ENCODE measurements around the gene STMN1.

The STMN1 gene

DNA sequence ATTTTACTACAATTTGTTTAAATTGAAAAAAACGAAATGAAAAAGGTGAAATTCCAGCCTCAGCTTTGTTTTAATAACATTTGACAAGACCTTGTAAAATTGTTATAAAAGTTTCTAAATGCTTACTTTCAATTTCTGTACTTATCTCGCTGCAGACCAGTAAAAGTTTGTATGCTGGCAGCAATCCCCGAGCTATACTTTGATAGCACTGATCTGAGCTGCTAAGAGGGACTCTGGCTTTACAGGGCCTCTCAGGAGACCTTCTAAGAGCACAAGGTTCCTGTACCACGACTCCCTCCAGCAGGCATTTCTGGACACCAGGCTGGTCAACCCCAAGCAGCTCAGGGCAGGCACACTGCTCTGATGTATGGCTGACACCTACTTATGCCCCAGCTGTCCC lies 13.1 kb downstream of the STMN1 start:
- H3K36me3 Mint-ChIP-seq (ENCODE audit: low read depth), result peaks cover 40% of the 10 kb centered on the region
- no peak overlapping the region for H3K4me3 Mint-ChIP-seq
- H3K4me1 Mint-ChIP-seq (ENCODE audit: low read depth), result peaks cover 15% of the 10 kb centered on the region
- no peak for DNase-seq (ENCODE audit: low spot score)
- H3K9me3 Mint-ChIP-seq, result no peaks in the 10 kb centered on the region
- H3K27ac Mint-ChIP-seq, result no peak overlapping the region
- no peaks in the 10 kb centered on the region for H3K27me3 Mint-ChIP-seq (ENCODE audit: low read depth)

DNA sequence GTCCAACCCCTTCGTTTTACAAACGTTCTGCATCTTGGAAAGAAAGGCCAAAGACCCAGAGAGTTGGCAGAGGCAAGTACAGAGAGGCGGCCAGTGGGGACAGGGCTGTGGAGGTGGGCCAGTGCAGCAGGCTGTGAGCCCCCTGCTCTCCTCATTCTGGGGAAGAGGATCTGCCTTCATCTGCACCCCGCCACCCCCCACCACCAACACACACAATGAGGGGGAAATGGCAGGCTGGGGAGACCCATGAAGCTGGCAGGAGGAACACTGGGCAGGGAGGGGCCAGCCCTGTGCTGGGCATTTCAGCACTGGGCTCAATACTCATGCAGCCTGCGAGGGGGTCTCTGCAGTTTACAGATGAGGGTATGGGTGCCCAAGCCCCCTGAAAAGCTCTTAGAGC lies 14.6 kb downstream of the STMN1 start:
- H3K4me1 Mint-ChIP-seq (ENCODE audit: low read depth), result peaks cover 13% of the 10 kb centered on the region
- no peaks in the 10 kb centered on the region for H3K27me3 Mint-ChIP-seq (ENCODE audit: low read depth)
- H3K4me3 Mint-ChIP-seq, result no peak overlapping the region
- H3K9me3 Mint-ChIP-seq, result no peaks in the 10 kb centered on the region
- no peak overlapping the region for H3K27ac Mint-ChIP-seq
- H3K36me3 Mint-ChIP-seq (ENCODE audit: low read depth), result peaks cover 27% of the 10 kb centered on the region
- no peak for DNase-seq (ENCODE audit: low spot score)

DNA sequence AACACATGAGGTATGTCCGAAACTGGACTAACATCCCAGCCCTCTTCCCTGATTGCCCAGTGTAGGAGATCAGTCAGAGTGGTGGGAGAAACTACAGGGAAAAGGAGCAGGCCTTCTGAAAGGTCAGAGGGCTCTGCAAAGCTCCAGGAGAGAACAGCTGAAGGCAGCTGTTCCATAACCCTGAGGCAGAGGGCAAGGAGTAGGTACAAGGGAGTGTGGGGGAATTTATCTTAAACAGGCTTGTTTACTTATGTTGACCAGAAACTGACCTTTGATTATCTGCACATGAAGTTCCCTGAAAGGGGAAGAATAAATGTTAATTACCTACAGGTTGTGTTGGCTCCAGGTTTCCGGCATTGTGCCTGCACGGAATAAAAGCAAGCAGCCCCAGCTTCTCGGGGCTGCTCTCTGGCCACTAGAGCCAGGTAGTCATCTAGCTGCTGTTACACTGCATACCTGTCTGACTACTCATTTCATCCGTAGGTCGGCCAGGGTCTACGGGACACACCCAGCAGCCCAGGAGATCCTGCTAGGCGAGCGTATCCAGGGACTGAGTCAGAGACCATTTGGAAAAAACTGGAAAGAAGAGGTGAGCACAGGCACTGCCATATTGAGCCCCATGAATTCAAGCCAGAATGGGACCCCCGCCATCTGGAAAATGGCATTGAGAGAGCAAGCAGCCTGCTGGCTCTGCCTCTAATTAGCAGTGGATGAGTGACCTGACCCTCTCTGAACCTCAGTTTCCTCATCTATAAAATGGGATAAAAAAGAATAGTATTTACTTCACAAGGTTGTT lies 15.8 kb downstream of the STMN1 start:
- H3K27me3 Mint-ChIP-seq (ENCODE audit: low read depth), result no peaks in the 10 kb centered on the region
- no peak overlapping the region for H3K4me3 Mint-ChIP-seq
- peaks cover 20% of the 10 kb centered on the region for H3K36me3 Mint-ChIP-seq (ENCODE audit: low read depth)
- H3K9me3 Mint-ChIP-seq, result no peaks in the 10 kb centered on the region
- no peak overlapping the region for H3K27ac Mint-ChIP-seq
- H3K4me1 Mint-ChIP-seq (ENCODE audit: low read depth), result peaks cover 6% of the 10 kb centered on the region
- no peak for DNase-seq (ENCODE audit: low spot score)

DNA sequence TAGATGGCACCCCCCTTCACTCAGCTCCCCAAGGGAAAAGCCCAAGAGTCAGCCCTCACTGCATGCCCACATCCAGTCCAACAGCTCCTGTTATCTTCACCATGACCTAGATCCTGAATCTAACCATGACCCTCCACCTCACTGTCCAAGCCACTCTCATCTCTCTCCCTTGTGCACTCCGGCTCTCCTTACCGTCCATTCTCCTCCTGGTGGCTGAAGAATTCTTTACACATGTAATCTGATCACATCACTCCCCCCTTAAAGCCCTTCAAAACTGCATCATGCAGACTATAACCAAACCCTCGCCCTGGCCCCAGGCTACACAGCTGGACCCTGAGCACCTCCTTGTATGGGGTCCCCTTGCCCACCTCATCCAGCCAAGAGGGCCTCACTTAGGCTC lies 16.7 kb downstream of the STMN1 start:
- Mint-ChIP-seq H3K36me3 (ENCODE audit: low read depth) (peaks cover 19% of the 10 kb centered on the region), H3K4me3 (no peak overlapping the region), H3K9me3 (no peaks in the 10 kb centered on the region), H3K27ac (no peak overlapping the region), H3K4me1 (ENCODE audit: low read depth) (peaks cover 2% of the 10 kb centered on the region), H3K27me3 (ENCODE audit: low read depth) (no peaks in the 10 kb centered on the region)
- no peak for DNase-seq (ENCODE audit: low spot score)

DNA sequence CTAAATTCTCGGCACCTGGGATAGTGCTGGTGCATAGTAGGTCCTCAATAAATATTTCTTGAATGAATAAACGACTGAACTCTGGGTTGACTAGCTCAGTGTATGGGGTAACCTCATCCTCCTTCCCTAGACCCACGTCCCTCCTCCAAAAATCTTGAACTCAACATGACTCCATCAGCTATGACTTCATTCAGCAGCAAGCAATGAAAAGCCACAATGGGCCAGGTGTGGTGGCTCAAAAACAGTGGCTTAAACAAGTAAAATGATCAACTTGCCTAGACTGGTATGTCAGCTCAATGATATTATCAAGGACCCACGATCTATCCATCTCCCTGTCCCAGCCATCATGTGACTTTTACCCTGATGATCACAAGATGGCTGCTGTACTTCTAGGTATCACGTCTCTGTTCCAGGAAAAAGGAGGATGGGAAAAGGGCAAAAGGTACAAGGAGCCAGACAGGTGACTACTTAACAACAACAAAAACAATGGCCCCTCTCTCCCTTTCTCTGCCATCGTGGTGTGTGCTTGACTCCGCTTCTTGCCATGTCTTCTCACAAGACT lies 17.7 kb downstream of the STMN1 start:
- peaks cover 2% of the 10 kb centered on the region for H3K4me1 Mint-ChIP-seq (ENCODE audit: low read depth)
- DNase-seq (ENCODE audit: low spot score), result no peak
- H3K27ac Mint-ChIP-seq, result no peak overlapping the region
- no peaks in the 10 kb centered on the region for H3K9me3 Mint-ChIP-seq
- no peak overlapping the region for H3K4me3 Mint-ChIP-seq
- H3K27me3 Mint-ChIP-seq (ENCODE audit: low read depth), result no peaks in the 10 kb centered on the region
- H3K36me3 Mint-ChIP-seq (ENCODE audit: low read depth), result peaks cover 17% of the 10 kb centered on the region

DNA sequence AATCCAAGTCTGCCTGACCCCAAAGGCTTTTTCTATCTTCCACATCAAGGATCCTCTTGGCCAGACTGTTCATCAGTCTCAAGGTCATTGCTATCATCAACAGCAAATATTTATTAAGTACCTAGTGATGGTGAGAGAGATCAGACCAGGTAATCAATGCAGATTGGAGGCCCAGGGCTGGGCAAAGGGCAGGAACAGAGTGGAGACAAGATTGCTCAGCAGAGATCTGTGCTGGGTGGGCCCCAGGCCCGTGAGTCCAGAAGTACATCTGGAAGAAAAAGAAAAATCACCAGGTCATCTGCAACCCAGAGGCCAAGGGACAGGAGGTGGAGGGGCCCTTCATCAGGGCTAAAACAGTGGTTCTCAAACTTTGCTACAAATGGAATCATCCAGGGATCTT lies 20.6 kb downstream of the STMN1 start:
- no peaks in the 10 kb centered on the region for H3K4me1 Mint-ChIP-seq (ENCODE audit: low read depth)
- no peaks in the 10 kb centered on the region for H3K9me3 Mint-ChIP-seq
- peaks cover 17% of the 10 kb centered on the region for H3K36me3 Mint-ChIP-seq (ENCODE audit: low read depth)
- no peak overlapping the region for H3K27ac Mint-ChIP-seq
- H3K27me3 Mint-ChIP-seq (ENCODE audit: low read depth), result no peaks in the 10 kb centered on the region
- H3K4me3 Mint-ChIP-seq, result no peak overlapping the region
- no peak for DNase-seq (ENCODE audit: low spot score)

DNA sequence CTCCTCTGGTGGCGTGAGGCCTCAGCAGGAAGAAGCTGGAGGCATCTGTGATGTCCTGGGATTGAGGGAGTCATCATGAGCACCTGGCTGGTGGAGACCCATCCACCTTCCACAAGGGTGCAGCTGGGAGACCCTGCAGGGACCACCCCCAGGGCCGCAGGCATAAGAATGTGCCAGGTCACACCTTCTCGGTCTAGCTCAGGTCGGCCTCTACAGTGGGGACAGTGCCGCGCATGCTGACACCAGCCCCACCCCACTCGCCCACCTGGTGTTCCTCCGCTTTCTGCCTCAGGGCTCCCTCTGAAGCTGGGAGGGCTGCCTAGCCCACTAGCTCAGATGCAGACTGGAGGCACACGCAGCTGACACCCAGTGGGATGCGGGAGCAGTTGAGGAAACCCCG lies 25.0 kb downstream of the STMN1 start:
- Mint-ChIP-seq H3K27ac (no peak overlapping the region), H3K27me3 (ENCODE audit: low read depth) (peaks cover 15% of the 10 kb centered on the region), H3K4me1 (ENCODE audit: low read depth) (no peaks in the 10 kb centered on the region), H3K36me3 (ENCODE audit: low read depth) (peaks cover 2% of the 10 kb centered on the region), H3K9me3 (no peaks in the 10 kb centered on the region), H3K4me3 (no peak overlapping the region)
- no peak for DNase-seq (ENCODE audit: low spot score)

DNA sequence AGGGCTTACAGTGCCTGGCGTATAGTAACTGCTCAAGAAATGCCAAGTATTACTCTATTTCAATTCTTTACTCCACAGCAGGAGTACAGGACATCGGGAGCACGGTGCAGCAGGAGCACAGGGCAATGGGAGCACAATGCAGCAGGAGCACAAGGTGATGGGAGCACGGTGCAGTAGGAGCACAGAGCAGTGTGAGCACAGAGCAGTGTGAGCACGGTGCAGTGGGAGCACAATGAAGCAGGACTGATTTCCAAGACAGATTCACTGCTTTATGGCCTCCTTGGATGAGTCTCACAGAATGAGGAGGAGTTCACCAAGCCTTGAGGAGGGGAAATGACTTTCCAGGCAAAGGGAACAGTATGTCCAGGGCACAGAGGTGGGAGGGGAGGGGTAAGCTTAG lies 25.7 kb downstream of the STMN1 start:
- Mint-ChIP-seq H3K27ac (no peak overlapping the region), H3K9me3 (no peaks in the 10 kb centered on the region), H3K36me3 (ENCODE audit: low read depth) (peaks cover 2% of the 10 kb centered on the region), H3K4me3 (no peak overlapping the region), H3K27me3 (ENCODE audit: low read depth) (peaks cover 18% of the 10 kb centered on the region), H3K4me1 (ENCODE audit: low read depth) (peaks cover 3% of the 10 kb centered on the region)
- no peak for DNase-seq (ENCODE audit: low spot score)

DNA sequence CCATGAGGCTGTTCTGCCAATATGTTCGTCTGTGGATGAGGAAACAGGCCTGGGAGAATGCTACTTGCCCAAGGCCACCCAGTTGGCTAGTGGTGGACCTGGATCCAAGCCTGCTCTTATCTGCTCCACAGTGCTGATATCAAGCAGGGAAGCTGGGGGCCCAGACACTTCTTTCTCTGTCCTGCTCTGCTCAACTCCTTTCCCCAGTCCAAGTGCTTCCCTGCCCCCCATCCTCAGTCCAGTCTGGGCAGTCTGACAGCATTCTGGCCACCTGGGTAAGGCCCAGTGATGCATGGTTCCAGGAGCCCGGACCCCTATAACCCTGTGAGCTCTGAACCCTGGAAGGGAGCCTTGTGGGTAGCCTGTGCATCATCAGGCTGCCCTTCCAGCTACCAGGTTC lies 26.5 kb downstream of the STMN1 start:
- peaks cover 5% of the 10 kb centered on the region for H3K4me1 Mint-ChIP-seq (ENCODE audit: low read depth)
- H3K27me3 Mint-ChIP-seq (ENCODE audit: low read depth), result peaks cover 18% of the 10 kb centered on the region
- no peak overlapping the region for H3K4me3 Mint-ChIP-seq
- H3K9me3 Mint-ChIP-seq, result no peaks in the 10 kb centered on the region
- no peak for DNase-seq (ENCODE audit: low spot score)
- H3K27ac Mint-ChIP-seq, result no peak overlapping the region
- no peaks in the 10 kb centered on the region for H3K36me3 Mint-ChIP-seq (ENCODE audit: low read depth)

DNA sequence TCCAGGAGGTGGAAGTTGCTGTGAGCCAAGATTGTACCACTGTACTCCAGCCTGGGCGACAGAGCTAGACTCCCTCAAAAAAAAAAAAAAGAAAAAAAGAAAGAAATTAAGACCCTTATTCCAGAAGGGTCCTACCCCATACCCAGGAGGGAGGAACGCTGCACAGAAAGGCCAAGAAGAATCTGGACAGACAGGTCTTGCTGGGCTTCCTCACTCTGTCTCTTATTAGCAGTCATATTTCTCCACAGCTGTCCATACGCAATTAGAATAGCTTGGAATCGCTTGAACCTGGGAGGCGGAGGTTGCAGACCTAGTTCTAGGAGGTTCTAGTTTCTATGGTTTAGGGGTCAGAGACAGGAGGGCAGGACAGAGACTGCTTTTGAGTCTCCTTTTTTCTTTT lies 27.5 kb downstream of the STMN1 start:
- no peak for DNase-seq (ENCODE audit: low spot score)
- Mint-ChIP-seq H3K4me1 (ENCODE audit: low read depth) (peaks cover 5% of the 10 kb centered on the region), H3K4me3 (no peak overlapping the region), H3K36me3 (ENCODE audit: low read depth) (no peaks in the 10 kb centered on the region), H3K27ac (no peak overlapping the region), H3K9me3 (no peaks in the 10 kb centered on the region), H3K27me3 (ENCODE audit: low read depth) (peaks cover 18% of the 10 kb centered on the region)

DNA sequence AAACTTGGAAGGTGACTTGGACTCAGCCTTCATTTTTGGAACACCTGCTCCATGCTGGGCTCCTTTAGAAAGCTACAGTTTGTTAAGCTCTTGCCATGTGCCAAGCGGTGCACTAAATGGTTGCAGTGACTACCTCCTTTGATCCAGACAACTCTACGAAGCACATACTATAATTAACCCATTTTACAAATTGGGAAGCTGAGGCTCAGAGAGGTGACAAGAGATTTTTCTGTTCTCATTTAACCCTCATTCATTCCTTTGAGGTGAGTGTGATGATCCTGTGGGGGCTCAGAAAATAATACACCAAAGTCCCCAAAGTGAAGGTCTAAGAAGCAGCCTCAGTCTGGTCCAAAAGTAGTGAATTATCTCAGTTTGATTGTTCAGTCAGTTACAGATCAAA lies 29.1 kb downstream of the STMN1 start:
- H3K4me1 Mint-ChIP-seq (ENCODE audit: low read depth), result peaks cover 5% of the 10 kb centered on the region
- DNase-seq (ENCODE audit: low spot score), result no peak
- no peaks in the 10 kb centered on the region for H3K9me3 Mint-ChIP-seq
- H3K4me3 Mint-ChIP-seq, result no peak overlapping the region
- peaks cover 18% of the 10 kb centered on the region for H3K27me3 Mint-ChIP-seq (ENCODE audit: low read depth)
- H3K27ac Mint-ChIP-seq, result no peak overlapping the region
- H3K36me3 Mint-ChIP-seq (ENCODE audit: low read depth), result no peaks in the 10 kb centered on the region

DNA sequence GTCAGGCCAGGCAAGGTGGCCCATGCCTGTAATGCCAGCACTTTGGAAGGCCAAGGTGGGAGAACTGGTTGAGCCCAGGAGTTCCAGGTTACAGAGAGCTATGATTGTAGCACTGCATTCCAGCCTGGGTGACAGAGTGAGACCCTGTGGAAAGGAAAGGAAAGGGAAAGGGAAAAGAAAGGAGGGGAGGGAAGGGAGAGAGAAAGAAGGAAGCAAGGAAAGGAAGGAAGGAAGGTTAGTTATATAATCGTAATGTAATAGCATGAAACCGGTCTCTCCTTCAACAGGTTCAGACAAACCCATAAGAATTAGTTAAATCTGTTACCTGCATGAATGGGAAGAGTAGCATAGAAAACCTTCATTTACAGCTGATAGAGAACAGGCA lies 29.5 kb downstream of the STMN1 start:
- no peaks in the 10 kb centered on the region for H3K9me3 Mint-ChIP-seq
- no peak for DNase-seq (ENCODE audit: low spot score)
- H3K27me3 Mint-ChIP-seq (ENCODE audit: low read depth), result peaks cover 18% of the 10 kb centered on the region
- H3K36me3 Mint-ChIP-seq (ENCODE audit: low read depth), result no peaks in the 10 kb centered on the region
- no peak overlapping the region for H3K27ac Mint-ChIP-seq
- H3K4me1 Mint-ChIP-seq (ENCODE audit: low read depth), result peaks cover 5% of the 10 kb centered on the region
- H3K4me3 Mint-ChIP-seq, result no peak overlapping the region

DNA sequence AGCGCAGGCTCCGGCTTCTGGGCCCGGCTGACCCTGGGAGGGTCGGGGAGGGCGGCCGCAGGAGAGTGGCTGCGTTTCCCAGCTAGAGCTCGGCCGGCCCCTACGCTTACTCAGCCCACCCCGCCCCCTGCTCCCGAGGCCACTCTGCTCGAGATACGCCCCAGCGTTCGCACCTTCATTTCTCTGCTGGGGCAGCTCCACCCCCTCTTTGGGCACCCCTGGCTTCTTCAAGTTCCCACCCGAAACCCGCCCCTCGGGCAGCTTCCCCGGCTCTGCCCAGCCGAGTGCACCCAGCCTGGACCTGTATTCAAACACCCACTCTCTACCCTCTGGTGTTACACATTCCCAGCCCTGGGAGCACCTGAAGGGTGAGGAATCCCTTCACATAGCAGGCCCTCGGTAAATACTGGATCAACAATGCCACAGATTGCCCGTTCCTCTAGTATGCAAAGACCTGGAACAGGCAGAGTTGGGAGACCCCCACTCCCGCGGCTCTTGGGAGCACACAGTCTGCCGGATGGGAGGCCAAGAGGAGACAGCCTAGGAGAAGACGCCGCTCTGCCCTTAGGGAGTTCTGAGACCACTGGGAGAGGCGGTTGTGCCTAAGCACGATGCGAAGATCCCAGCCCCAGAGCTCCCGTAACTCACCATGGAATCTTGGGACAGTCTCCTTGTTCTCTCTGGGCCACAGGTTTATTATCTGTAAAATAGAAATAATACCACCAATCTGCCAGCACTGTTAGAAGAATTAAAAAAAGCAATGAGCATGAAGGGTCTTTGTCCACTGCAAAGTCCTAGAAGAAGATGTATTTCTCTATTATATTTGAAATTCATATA lies 30.1 kb downstream of the STMN1 start:
- no peak for DNase-seq (ENCODE audit: low spot score)
- Mint-ChIP-seq H3K36me3 (ENCODE audit: low read depth) (no peaks in the 10 kb centered on the region), H3K27me3 (ENCODE audit: low read depth) (peaks cover 18% of the 10 kb centered on the region), H3K4me1 (ENCODE audit: low read depth) (peaks cover 5% of the 10 kb centered on the region), H3K9me3 (no peaks in the 10 kb centered on the region), H3K27ac (no peak overlapping the region), H3K4me3 (peak overlapping the region; percentile 76)

DNA sequence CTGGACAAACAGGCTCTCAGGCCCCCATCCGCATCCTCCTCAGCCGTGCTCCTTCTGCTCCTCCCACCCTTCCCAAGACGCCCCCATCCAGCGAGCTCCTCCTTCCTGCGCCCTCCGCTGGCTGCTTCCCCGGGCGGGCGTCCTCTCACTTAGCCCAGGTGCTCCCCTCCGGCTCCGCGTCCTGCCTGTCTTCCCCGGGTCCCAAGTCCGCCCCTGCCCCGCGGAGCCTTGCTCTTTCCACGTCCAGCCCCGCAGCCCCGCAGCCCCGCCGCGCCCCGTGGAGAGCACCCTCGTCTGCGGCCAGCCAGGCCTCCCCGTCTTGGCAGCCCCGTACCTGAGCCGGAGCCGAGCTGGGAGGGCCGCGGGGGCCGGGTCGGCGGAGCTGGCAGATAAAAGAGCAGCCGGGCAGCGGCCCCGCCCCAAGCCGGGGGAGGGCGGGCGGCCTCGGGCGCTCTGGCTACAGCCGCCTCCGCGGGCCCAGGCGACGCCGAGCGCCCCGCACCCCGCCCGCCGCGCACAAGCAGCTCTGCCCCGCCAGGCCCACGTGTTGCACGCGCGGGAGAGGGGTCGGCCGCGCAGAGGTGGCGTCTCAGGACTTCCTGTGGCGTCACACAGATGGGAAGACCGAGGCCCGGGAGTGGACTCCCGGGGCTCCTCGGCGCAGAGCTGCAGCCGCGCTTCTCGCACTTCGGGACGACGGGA lies 30.9 kb downstream of the STMN1 start, which contains the start of gene PAQR7:
Gene PAQR7, minus strand, starts transcription at position 555 of the 702 bp plus-strand sequence. CDS start 11,869 bp downstream, outside the sequence.
- peak within 1 kb of the TSS; percentile 85 for H3K4me3 Mint-ChIP-seq
- DNase-seq (ENCODE audit: low spot score), result peak; percentile 76
- H3K4me1 Mint-ChIP-seq (ENCODE audit: low read depth), result peaks cover 5% of the 10 kb centered on the region
- no peaks in the 10 kb centered on the region for H3K9me3 Mint-ChIP-seq
- no peaks in the 10 kb centered on the region for H3K36me3 Mint-ChIP-seq (ENCODE audit: low read depth)
- peaks cover 18% of the 10 kb centered on the region for H3K27me3 Mint-ChIP-seq (ENCODE audit: low read depth)
- H3K27ac Mint-ChIP-seq, result peak within 1 kb of the TSS; percentile 70

Data from T-helper 2 cell treated with Interferon-gamma antibody and Interleukin-4, amounts not matched to agents 5 μg/mL and 100 μg/mL, for 36 hours (primary cell).